Dermis microvascular lymphatic vessel endothelial cell (primary cell): ENCODE measurements around the gene RFX8. TPM values are rescaled to one million over a fixed set of nuclear protein-coding genes. Genes with fewer than 3 reads are reported as not detected.
A peak's percentile ranks its signal among the peaks of the same experiment; 100 is the strongest.
"Not testable (repeated sequence)": the region's sequence is repeated elsewhere in the genome, so short reads cannot be mapped to it uniquely, and the experiment has no call there.

Experiments used
- DNase-seq, 2 donors: peaks; one replicate each; pipeline versions ENCODE4 v3.0.0 to v3.0.0-alpha.2; 2010; ENCODE audit warnings: low read depth in 2 of 2
- total RNA-seq: library from RNA; depleted of rRNA; stranded (reverse); fragments of >200 nt; gene quantifications from 2 replicates; pipeline ENCODE4 v1.2.1, GENCODE V29; 2014

RFX8 gene
- total RNA-seq, 1 donor from 2014 or later = 0.51 TPM

- DNase-seq = peak in 1 of 2 donors; percentile 62
These were observed 32.8 kb downstream of the RFX8 start for GRCh38 chr2:101442042-101442666.

GRCh38 chr2:101440127-101440738 lies 34.7 kb downstream of the RFX8 start:
- DNase-seq = peak in 1 of 2 donors; percentile 36

GRCh38 chr2:101439716-101440115 lies 35.2 kb downstream of the RFX8 start:
- no peak for DNase-seq

- DNase-seq = not testable (repeated sequence)
These were observed 36.4 kb downstream of the RFX8 start for GRCh38 chr2:101438555-101438954.

GRCh38 chr2:101435001-101435862 lies 39.7 kb downstream of the RFX8 start:
- peak in 1 of 2 donors; percentile 12 for DNase-seq

GRCh38 chr2:101433465-101433864 lies 41.4 kb downstream of the RFX8 start:
- DNase-seq = no peak

GRCh38 chr2:101432411-101433181 lies 42.3 kb downstream of the RFX8 start:
- no peak for DNase-seq

GRCh38 chr2:101431486-101431885 lies 43.4 kb downstream of the RFX8 start:
- DNase-seq = no peak

- DNase-seq = no peak
These were observed 44.8 kb downstream of the RFX8 start for GRCh38 chr2:101430156-101430555.

GRCh38 chr2:101429453-101429852 lies 45.5 kb downstream of the RFX8 start:
- DNase-seq = no peak

GRCh38 chr2:101428422-101429176 lies 46.3 kb downstream of the RFX8 start:
- DNase-seq = no peak

GRCh38 chr2:101427743-101428142 lies 47.2 kb downstream of the RFX8 start:
- no peak for DNase-seq

GRCh38 chr2:101427240-101427639 lies 47.7 kb downstream of the RFX8 start:
- DNase-seq = no peak

GRCh38 chr2:101426822-101427221 lies 48.1 kb downstream of the RFX8 start:
- DNase-seq = no peak

GRCh38 chr2:101420623-101421022 lies 54.3 kb downstream of the RFX8 start:
- DNase-seq = no peak

- DNase-seq = peak; percentile 67 to 79
These were observed 55.7 kb downstream of the RFX8 start for GRCh38 chr2:101419096-101419663.

- no peak for DNase-seq
These were observed 56.3 kb downstream of the RFX8 start for GRCh38 chr2:101418460-101419095.

GRCh38 chr2:101416609-101417008 lies 58.3 kb downstream of the RFX8 start:
- no peak for DNase-seq

GRCh38 chr2:101415884-101416283 lies 59.0 kb downstream of the RFX8 start:
- no peak for DNase-seq

- DNase-seq = no peak
These were observed 59.7 kb downstream of the RFX8 start for GRCh38 chr2:101415220-101415619.
